Cerebellar nuclear complex (tissue), 1 donor: ENCODE measurements around the gene TUBGCP3.

Experiments used
- DNase-seq, 2 experiments: peaks; one replicate each; lab custom pipeline; 2025; lab: John Stamatoyannopoulos, UW

The TUBGCP3 gene

DNA sequence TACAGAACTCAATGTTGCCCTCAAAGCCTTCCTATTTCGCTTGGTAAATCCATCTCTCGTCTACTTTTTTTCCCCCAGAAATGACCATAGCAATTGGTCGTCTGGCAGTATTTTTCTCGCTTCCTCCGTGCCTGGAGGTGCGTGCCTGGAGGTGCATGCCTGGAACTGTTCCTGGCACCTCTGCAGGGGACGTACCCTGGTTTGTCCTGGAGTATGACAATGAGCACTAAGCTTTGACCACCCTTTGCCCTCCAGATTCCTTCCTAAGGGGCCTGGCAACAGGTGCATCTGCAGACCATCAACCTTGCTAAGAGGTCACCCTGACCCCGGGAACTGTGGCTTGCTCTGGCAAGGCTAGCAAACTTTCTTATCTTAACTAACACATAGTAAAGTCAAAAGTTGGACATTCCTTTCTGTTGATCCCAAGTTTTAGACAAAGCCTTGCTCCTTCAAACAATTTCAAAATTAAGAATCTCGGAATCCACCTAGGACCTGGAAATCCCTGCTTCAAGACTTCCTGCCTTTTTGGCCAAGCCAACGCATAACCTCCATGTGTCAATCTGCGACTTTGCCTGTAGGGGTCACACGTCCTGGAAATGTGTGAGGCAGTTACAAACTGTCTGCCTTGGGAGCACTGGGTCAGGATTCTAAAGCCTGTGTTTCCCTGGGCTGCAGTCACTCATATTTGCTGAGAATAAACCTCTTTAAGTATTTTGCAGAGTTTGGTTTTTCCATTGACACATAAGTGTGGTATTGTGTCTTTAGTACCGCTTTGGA is 28.8 kb upstream of the TUBGCP3 start:
- DNase-seq, result no peak

DNA sequence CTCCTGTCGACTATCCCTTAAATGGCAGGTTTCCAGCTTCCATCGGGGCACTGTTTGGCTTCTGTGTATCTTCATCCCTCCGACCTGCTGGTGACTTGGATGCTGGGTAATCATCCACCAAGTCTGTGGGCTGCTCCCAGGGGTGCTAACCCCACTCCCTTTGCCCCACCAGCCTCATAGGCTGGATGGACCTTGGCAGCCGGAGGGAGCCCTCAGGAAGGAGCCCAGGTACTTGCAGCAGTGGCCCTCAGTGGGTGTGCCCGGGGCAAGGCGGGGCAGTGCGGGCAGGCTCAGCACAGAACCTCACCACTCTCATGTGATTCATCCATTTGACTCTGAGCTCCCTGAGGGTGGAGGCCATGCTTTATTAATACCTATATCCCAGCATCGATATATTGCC is 27.4 kb upstream of the TUBGCP3 start:
- DNase-seq, result no peak

DNA sequence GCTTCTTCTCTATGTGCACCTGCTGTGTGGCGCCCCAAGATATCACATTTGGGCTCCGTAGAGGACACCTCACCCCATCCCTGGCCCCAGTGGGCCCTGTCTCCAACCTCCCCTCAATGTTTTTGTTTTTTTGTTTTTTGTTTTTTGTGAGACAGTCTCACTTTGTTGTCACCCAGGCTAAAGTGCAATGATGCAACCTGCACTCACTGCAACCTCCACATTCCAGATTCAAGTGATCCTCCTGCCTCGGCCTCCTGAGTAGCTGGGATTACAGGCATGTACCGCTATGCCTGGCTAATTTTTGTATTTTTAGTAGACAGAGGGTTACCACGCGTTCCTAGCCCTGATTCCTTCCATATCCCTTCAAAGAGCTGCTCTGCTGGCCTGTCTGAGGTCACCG is 26.9 kb upstream of the TUBGCP3 start:
- DNase-seq, result no peak

DNA sequence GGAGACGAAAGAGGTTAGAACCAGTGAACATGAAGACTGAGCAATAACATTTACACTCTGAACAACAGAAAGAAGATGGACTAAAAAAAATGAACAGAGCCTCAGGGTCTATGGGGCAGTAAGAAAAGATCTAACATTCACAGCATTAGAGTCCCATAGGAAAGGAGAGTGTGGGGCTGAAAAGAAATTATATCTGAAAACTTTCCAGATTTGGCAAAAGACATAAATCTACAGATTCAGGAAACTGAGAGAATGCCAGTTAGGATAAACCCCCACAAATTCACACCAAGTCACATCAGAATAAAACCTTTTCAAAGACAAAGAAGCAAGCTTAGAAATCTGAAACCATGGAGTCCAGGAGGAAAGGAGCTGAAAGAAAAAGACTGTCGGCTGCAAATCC is 20.3 kb upstream of the TUBGCP3 start:
- no peak for DNase-seq

DNA sequence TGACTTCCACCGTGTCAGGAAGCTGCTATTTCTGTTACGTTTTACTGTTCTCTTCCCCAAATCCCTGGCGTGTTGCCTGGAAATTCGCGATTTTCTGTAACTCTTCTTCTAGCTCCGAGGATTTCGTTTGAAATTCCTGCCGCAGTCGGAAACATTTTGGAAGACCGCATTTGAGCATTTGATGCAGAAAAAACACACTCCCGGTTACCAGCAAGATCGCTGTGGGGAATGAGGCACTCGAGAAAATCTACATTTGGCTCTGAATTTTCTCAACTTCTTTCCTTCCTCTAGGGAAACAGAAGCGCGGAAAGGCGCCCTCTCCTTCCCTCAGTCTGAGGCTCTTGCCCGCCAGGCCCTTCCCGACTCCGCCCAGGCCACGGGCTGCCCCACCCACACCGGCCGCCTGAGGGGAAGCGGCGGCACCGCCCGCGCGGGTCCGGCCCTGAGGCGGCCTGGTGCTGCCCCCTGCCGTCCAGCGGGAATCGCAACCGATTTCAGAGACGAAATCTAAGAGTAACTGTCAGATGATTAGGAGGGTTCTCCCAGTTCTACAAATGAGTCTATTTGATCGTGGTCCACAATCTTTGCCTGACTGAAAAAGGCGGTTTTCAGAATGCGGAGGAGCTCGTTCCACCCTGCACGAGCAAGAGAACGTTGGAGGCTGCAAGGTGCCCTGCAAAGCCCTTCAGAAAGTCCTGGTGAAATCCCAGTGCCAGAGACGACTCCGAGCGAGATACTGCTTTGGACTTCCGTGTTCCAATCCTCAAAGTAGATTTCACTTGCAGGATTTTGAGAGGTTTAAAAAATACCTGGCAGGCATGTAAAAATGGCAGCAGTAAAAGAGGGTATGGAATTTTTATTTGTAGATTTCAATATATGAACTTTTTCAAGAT is 18.4 kb upstream of the TUBGCP3 start:
- peak; percentile 19 to 81 for DNase-seq

DNA sequence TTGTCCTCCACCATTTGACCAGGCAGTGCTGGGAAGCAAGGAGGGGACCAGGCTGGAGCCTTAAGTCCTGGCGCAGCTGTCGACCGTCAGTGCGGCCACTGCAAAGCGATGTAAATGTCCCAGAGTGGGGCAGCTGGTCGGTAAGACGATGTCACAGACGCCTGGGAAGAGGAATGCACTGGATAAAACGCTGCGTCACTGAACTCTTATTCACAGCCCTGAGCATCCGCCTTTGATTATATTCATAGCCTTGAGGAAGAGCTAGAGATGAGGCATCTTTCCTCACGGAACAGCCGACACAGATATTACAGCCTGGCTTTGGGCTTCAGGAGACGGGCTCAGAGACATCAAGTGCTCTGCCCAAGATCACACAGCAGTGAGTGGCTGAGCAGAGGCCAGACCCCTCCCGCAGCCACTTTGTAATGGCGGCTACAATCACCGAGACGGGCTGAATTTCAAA is 17.6 kb upstream of the TUBGCP3 start:
- DNase-seq, result no peak

DNA sequence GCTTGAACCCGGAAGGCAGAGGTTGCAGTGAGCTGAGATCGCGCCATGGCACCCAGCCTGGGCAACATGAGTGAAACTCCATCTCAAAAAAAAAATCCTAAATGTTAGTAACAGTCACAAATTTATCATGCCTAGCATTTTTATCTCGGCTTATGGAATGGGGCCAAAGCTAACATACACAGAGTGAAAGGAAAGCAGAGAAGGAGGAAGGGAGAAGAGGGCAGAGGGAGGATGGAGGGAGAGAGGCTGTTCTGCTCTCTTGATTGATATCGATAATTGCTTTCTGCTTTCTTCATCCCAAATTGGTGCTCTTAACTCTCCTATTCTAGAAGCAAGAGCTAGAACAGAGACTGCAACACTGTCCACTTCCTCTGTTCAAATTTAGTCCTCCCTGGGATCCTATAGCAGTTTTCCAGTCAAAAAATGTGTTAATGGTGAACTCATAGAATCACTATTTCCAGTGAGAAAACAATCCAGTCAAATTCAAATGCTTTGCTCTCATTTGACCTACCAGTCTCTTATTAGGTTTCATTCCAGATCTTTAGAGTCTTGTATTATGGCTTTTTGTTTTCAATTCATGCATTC is 15.8 kb upstream of the TUBGCP3 start:
- no peak for DNase-seq

DNA sequence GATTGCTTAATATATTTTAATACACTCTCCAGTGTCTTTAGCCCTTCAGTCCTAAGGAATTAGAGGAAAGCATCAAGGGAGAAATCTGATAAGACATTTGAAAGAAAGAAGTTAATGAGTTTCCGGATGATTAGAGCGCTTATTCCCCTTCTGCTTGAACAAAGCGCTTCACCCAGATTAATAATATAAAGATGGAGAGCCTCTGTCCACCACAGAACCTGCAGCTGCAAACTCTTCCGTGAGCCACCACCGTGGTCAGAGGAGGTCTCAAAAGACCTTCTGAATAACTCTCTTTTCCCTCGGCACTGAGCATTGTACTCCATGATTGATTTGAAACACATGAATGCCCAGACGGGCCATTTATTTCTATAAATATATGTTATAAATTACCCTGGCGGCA is 14.2 kb upstream of the TUBGCP3 start:
- DNase-seq, result no peak

DNA sequence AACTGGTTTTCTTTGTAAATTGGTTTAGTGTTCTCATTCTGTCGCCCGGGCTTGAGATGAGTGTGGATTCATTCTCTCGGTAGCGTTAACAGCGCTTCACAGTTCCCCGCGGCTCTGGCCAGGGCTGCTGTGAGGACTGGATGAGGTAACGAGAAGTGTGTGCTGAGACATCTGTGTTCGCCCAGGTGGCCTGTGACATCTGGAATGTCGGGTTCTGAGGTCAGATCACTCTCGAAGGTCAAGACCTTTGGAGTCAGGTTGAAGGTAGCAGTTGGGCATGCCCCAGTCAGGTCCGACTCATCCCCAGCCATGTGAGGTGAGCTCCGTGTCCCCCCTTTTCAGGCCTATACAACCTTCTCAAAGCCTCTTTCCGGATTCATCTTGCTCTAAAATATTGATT is 13.4 kb upstream of the TUBGCP3 start:
- no peak for DNase-seq

DNA sequence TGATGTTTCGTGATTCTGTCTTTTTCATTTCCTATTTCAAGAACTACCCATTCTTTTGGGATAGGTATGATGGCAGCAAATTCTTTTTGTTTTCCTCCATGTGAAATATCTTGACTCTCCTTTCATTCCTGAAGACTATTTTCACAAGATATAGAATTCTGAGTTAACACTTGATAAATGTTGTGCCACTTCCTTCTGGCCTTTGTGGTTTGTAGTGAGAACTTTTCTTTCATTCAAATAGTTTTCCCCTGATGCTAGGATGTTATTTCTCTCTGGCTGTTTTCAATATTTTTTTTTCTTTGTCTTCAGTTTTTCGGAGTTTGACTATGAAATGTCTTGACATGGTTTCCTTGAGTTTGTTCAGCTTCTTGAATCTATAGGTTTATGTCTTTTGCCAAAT is 8.3 kb upstream of the TUBGCP3 start:
- no peak for DNase-seq

DNA sequence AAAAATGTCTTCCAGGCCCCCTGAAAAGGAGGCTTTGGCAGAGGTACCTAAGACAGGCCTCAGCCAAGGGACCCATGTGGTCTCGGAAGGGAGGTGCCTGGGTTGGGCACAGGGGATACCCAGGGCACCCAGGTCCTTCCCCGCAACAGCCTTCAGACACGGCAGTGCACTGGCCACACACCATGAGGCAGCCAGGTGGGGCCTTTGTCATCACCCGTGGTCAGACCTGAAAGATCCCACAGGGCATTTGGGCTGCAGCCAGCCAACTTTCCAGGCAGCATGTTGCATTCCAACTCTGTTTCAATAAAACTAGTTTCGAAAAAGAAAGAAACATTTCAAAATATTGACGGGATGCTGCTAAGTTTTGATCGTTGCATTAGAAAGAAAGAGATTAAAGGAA is 4.7 kb upstream of the TUBGCP3 start:
- DNase-seq, result no peak

DNA sequence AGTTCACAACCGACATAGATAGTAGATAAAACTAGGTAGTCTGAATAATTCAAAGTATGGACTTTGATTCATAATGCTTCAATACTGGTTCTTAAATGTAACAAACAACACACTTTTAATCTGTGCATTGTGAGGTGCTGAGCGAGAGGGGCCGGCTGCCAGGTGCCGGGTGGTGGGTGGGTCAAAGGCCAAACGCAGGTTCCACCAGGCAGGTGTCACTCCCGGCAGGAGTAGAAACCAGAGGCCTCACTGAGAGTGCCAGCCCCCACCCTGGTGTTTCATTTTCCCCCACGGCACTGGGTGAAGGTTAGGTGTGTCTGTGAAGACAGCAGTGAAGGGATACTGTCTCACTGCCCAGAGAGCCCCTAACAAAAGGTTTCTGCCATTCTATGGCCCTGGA is 4.2 kb upstream of the TUBGCP3 start:
- DNase-seq, result no peak

DNA sequence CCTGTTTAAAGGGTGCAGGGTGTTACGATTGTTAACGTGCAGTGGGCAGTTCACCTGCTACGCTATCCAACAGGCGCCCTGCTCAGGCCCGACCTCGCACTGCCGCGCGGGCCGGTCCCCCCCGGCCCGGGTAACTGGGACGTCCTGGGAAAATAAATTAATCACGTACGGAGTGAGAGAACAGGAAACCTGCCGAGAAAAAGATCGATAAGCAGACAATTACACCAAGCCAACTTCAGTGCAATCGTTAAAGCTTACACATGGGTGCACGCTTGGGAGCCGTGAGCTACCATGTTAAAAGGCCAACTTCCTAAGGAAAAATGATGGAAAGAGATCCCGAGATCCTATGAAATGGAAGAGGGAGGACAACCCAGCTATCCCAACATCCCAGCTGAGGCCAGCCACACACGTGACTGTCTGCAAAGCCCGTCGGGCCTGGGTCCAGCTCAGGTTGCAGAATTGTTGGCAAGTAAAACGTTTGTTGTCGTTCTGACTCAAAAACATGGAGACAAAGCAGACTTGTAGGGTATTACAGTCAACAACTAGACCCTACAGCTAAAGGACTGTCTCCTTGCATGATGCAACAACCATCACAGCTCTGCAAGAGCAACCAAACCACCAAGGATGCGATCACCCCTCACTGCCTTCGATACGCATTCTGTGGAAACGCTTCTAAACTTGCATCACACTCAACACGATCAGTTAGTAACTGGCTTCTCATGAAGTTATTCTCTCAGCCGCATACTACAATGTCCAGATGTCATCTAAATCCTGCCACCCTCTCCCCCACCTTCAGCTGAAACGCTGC is 741 bp upstream of the TUBGCP3 start:
- no peak for DNase-seq

DNA sequence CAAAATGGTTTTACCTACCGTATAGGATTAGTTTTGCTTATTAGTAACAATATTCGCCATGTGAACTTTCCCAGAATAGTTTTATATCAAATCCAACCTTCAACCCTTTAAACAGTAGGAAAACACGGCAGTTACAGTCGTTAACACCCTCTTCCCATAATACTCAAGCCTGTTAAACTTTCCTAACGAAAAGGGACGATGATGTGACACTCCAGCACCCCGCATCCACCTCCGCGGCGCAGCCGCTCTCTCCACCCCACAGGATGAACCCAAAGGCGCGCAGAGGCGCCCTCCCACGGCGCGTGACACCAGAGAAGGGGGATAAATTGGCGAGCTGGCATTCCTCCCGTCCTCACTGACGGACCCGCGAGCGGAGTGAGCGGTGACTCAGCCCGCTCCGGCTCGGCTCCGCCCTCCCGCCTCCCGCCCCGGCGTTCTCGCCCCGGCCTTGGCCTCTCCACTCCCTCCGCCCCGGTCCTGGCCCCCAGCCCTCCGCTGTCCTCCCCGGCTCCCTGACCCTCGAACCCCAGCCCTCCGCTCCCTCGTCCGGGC is 665 bp downstream of the TUBGCP3 start:
- DNase-seq, result no peak

DNA sequence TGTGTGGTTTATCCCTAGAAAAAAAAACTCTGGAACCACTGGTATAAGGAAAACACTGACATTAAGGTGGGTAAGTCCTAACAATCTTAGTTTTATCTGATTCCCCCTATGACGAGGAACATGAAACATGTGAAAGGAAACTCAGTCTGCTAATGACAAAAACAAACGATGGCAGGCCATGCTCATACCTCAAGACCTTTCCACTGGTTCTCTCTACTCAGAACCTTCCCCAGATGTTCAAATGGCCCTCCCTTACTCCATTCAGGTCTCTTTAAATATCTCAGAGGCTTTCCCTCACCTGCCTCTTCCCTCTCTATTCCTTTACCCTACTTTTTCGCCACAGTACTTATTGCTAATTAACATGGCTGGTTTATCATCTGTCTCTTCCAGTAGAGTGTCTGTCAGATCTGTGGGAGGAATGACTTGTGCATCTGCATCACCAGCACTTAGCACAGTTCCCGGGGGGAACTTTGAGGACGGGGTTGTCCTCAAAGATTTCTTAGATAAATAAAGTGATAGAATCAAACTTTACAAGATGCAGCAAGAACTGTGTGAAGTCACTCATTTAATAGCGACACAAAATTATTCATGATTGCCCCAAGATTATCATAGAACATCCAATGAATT is 1.5 kb downstream of the TUBGCP3 start:
- DNase-seq, result no peak

DNA sequence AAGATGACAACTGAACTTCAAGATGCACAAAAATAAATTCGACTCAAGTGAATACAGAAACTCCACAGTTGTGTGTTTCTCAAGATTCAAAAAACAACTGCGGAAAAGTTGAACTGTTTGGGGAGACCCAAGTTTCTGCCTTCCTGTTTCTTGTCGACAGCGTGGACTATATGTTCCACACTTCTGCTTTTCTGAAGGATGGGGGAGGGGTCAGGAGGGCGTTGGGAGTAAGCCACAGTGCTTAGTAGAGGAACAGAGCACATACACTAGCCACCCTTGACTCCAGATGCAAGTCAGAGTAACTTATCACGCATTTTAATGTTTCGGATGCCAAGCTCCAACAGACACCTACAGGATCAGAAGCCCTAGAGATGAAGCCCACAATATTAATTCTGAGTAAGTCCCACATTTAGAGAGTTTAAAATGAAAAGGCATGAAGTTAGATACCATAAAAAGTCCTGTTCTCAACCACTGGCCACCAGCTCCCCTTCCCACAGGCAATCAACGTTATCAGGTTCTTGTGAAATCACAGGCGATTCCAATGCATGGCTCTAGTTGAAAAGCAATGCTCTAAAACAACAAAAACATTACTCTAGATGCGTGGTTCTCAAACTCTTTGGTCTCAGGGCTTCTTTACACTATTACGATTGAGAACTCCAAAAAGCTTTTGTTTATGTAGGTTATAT is 4.2 kb downstream of the TUBGCP3 start:
- DNase-seq, result no peak

DNA sequence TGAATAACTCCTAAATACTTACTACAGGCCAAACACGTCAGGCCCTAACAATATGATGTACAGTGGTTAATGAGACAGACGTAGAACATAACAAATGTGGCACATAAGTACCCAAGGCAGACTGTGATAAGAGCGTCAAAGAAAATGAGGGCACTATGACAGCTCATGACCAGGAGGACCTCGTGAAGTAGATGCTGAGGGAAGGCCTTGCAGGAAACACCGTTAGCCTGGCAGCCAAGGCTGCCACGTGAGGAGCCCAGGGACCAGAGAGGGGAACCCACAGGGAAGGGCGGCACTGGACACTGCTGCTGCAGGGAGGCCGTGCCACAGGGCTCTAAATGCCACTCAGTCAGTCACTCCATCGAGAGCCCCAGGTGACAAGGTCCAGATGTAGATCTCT is 5.7 kb downstream of the TUBGCP3 start:
- DNase-seq, result no peak

DNA sequence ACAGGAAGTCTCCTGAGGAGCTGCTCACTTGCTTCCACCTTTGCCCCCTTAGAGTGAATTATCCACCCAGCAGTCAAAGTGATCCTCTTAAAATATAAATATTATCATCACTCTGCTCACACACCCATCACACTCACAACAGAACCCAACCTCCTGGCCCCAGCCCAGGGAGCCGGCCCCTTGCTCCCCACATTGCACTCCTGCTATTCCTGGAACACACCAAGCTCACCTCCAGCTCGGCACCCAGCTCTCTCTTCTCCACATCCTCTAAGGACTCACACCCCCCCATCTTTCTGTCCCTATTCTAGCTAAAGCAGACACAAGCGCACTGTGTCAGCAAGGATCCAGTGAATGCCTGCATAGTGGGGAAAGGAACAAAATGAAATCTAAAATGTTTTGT is 7.0 kb downstream of the TUBGCP3 start:
- DNase-seq, result no peak

DNA sequence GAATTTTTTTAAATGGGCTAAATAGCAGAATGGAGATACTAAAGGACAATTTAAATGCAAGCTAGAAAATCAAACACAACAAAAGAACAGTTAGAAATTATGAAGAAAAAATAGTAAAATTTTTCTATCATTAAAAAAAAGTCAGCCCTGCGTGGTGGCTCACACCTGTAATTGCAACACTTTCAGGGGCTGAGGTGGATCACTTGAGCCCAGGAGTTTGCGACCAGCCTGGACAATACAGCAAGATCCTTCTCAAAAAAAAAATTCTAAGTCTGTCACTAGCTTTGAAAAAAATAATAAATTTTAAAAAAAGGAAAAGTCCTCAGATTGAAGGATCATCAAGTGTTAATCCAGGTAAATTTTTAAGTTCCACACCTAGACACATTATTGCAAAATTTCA is 7.7 kb downstream of the TUBGCP3 start:
- no peak for DNase-seq

DNA sequence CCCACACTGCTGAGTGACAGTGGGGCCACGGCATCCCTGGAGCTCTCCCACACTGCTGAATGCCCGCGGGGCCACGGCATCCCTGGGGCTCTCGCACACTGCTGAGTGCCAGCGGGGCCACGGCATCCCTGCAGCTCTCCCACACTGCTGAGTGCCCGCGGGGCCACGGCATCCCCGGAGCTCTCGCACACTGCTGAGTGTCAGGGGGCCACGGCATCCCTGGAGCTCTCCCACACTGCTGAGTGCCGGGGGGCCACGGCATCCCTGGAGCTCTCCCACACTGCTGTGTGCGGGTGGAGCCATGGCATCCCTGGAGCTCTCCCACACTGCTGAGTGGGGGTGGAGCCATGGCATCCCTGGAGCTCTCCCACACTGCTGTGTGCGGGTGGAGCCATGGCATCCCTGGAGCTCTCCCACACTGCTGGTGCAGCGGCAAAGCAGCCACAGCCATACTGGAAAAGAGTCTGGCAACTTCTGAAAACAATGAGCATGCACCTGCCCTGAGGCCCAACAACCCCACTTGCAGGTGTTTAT is 8.6 kb downstream of the TUBGCP3 start:
- DNase-seq, result no peak
